GM12864 (cell line): Measurements from ENCODE around the gene ZNF319.

Experiments
- DNase-seq: peaks from one replicate; pipeline ENCODE4 v3.0.0-alpha.2; 2011; ENCODE audit warnings: low read depth
- H3K4me3 ChIP-seq: 2 replicates; pipeline ENCODE4 v1.5.1; 2011; ENCODE audit warnings: mild to moderate bottlenecking, low read depth, low read length, control low read depth
- CTCF ChIP-seq: IDR thresholded peaks from 2 replicates; pipeline ENCODE4 v1.5.1; 2011; ENCODE audit warnings: low read depth, mild to moderate bottlenecking, moderate library complexity, low read length, control low read depth, inconsistent platforms; ENCODE audit errors: missing control alignments

Gene ZNF319

GRCh38 chr16:57948027-57948426 lies 52.4 kb downstream of the ZNF319 start:
- no peak for TF ChIP-seq CTCF
- no peak for DNase-seq
- H3K4me3 ChIP-seq: no peak overlapping the region

GRCh38 chr16:57947261-57947660 lies 53.2 kb downstream of the ZNF319 start:
- no peak for TF ChIP-seq CTCF

GRCh38 chr16:57946181-57946801 lies 54.2 kb downstream of the ZNF319 start:
- no peak for TF ChIP-seq CTCF

More at GRCh38 chr16:57947261-57947660, 53.2 kb downstream of the ZNF319 start:
- DNase-seq: no peak
- H3K4me3 ChIP-seq: no peak overlapping the region

GRCh38 chr16:57945740-57946138 lies 54.7 kb downstream of the ZNF319 start:
- no peak for TF ChIP-seq CTCF
- H3K4me3 ChIP-seq: no peak overlapping the region
- DNase-seq: no peak

More at GRCh38 chr16:57946181-57946801, 54.2 kb downstream of the ZNF319 start:
- no peak overlapping the region for H3K4me3 ChIP-seq
- DNase-seq: no peak

- DNase-seq: no peak
- H3K4me3 ChIP-seq: no peak overlapping the region
- no peak for TF ChIP-seq CTCF
These were observed 55.3 kb downstream of the ZNF319 start for GRCh38 chr16:57944970-57945739.
